Stimulated activated CD8-positive, alpha-beta memory T cell treated with anti-CD3 and anti-CD28 coated beads, Interleukin-2, amount 100 ng/mL, for 1 hour (primary cell): Measurements from ENCODE around the gene NOXO1.

Experiments used
- DNase-seq, 2 donors: peaks; one replicate each; pipeline ENCODE4 v3.0.0-alpha.2; 2020; ENCODE audit warnings: low read depth in 2 of 2

The NOXO1 gene

GRCh38 chr16:1979271-1980029 lies 1.8 kb downstream of the NOXO1 start:
- DNase-seq = no peak

- no peak for DNase-seq
Observed at GRCh38 chr16:1978476-1979120, 2.7 kb downstream of the NOXO1 start.

- no peak for DNase-seq
Observed at GRCh38 chr16:1977875-1978268, 3.4 kb downstream of the NOXO1 start.

GRCh38 chr16:1976951-1977874 lies 4.1 kb downstream of the NOXO1 start:
- no peak for DNase-seq

- DNase-seq = no peak
Observed at GRCh38 chr16:1976216-1976520, 5.1 kb downstream of the NOXO1 start.

GRCh38 chr16:1975432-1976215 lies 5.6 kb downstream of the NOXO1 start:
- DNase-seq = no peak

GRCh38 chr16:1974157-1975070 lies 6.9 kb downstream of the NOXO1 start:
- no peak for DNase-seq

- DNase-seq = no peak
Observed at GRCh38 chr16:1973461-1974156, 7.7 kb downstream of the NOXO1 start.

- no peak for DNase-seq
Observed at GRCh38 chr16:1972490-1972877, 8.8 kb downstream of the NOXO1 start.

- DNase-seq = peak; percentile 94
Observed at GRCh38 chr16:1971796-1972489, 9.3 kb downstream of the NOXO1 start, which contains the start of gene TBL3. TSS of gene TBL3 (plus strand) at chr16:1972053. CDS start at chr16:1972165, 112 bp downstream.

GRCh38 chr16:1968146-1968953 lies 12.9 kb downstream of the NOXO1 start:
- no peak for DNase-seq

- DNase-seq = no peak
Observed at GRCh38 chr16:1966460-1966859, 14.8 kb downstream of the NOXO1 start, which contains the start of gene RNF151. TSS of gene RNF151 (plus strand) at chr16:1966856. CDS start at chr16:1966882, 26 bp downstream.

GRCh38 chr16:1965396-1966001 lies 15.8 kb downstream of the NOXO1 start:
- DNase-seq = no peak

GRCh38 chr16:1964506-1965395 lies 16.5 kb downstream of the NOXO1 start, which contains the start of gene RPS2:
TSS of gene RPS2 (minus strand) at chr16:1964826. CDS start at chr16:1964625, 201 bp downstream.
- DNase-seq = peak; percentile 95 to 96

- DNase-seq = no peak
Observed at GRCh38 chr16:1963806-1964505, 17.3 kb downstream of the NOXO1 start.
